Measurements from ENCODE around the gene DTD1.

GRCh38 chr20:18742841-18743240, 155.0 kb downstream of the DTD1 start:
- TF ChIP-seq ATF2 (tag by site-specific recombination; IDR thresholded peaks at IDR 0.05; ENCODE audit: low read depth) (no peak), ZNF324 (tag by site-specific recombination; IDR thresholded peaks at IDR 0.05) (no peak), CTCF (tag by site-specific recombination; IDR thresholded peaks at IDR 0.05) (no peak), SP2 (tag by site-specific recombination; IDR thresholded peaks at IDR 0.05) (no peak)

Data from HEK293 (cell line).